CD4-positive, alpha-beta T cell treated with Interferon alpha-2 for 1 hour (primary cell): ENCODE measurements around the gene TKTL1.

ENCODE experiments used
- DNase-seq, 2 donors: peaks; one replicate each; pipeline ENCODE4 v3.0.0-alpha.2; 2020 to 2022

TKTL1 gene

DNA sequence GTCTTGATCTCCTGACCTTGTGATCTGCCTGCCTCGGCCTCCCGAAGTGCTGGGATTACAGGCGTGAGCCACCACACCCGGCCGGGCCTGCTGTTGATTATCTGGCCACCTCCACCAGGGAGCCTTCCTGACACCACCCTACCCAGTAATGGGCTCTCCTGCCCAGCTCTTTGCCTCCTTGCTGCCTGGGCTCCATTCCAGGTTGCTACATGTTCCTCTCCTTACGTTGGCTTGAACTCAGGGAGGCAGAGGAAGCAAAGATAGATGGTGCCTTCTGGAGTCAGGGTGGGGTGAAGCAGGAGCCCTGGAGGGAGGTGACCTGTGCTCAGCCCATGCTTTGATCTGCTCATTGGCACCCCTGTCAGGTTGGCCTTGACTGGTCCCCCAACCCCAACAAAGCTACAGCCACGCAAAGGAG, 52.5 kb downstream of the TKTL1 start:
- DNase-seq = no peak

DNA sequence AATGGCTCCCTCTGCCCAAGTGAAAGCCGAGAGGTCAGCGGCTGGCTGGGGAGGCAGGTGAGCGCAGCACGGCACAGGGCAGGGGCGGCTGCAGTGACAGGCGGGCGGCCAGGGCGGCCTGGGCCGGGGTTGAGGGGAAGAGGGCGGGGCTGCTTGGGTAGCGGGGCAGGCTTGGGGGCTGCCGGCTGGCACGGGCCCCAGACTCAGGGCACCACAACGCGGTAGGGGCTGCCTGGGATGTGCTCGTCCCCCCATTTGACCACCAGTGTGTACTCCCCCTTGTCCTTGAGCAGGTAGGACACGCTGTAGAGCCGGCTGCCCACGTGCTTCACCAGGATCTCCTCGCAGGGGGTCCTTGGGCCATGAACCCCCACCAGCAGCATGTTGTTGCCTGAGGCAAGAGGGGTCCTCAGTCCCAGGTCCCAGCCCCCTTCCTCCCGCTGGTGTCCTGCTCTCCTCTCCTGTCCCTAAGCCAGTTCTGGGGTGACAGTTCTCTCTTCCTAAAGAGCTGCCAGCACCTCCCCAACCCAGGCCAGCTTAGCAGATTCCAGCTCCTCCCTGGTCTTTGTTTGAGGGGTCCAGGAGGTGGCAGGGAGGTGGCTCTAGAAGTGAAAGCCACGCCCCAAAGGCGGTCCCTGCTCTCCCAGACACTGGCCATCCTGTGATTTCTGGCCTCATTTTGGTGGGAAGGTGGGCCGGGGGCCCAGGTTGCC, 53.2 kb downstream of the TKTL1 start:
- no peak for DNase-seq

DNA sequence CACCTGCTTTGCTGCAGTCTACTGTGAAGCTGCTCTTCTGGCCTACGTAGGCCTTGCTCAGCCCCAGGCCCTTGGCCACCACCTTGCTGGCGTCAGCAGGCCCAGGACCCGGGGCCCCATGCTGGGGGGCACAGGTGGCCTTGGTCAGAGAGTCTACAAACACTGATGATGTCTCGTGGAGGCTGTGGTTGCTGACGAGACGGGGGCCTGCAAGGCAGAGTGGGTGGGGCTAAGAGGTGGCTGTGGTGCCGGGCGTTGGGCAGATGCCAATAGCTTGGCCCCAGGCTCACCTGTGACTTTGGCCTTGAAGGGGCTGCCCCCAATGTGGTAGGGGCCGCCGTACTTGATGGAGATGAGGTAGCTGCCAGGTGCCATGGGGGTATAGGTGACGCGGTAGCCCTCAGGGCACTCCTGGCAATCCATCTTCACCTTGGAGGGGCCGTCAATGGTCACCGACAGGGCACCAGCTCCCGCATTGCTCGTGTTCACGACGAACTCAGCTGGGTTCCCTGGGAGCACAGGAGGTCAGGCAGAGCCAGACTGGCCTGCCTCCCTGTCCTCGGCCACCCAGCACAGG, 53.9 kb downstream of the TKTL1 start:
- no peak for DNase-seq

DNA sequence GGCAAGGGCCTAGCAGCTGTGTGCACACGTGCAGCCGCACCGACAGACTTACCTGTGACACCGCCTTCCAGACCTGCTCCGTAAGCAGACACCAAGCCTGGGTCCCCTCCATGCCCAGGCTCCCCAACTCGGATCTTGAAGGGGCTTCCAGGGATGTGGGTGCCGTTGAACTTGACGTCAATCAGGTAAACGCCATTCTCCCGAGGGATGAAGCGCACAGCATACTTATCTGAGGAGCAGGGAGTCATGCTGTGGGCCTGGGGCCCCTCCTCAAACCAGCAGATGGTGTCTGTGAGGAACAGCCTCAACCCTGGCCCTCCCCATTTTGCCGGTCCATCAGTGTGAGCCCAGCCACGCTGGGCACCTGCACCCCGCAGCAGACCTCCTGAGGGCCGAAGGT, 54.4 kb downstream of the TKTL1 start:
- DNase-seq = no peak

DNA sequence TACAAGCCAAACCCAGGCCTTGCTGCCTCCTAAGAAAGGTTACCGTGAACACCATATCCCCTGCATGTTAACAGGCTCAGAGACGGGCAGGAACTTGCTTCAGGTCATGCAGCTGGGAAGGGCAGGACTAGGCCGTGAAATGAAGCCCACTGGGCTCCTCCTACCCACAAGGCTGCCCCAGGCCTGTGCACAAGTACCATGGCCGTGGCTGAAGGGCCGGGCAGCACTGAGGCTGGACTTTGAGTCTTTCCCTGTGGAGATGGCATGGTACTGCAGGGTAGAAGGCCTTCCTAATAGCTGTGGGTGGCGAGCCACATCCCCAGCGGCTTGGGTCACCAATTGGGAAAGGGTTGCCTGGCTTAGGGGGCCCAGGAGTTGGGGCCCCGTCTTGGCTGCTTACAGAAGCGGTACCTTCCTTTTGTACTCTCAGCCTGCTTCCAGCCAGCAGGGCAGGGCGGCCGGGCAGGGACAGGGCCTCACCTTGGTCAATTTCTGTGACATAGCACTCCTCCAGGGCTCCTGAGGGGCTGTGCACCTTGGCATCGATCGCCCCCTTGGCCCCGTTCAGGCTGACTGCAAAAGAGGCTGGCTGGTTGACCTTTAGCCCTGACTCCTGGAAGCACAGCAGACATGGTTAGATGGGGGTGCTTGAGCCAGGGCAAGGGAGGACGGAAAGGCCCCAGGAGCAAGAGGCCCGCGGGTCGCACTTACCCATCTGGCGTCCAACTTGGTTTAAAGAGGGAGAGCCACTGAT, 55.0 kb downstream of the TKTL1 start:
- no peak for DNase-seq

DNA sequence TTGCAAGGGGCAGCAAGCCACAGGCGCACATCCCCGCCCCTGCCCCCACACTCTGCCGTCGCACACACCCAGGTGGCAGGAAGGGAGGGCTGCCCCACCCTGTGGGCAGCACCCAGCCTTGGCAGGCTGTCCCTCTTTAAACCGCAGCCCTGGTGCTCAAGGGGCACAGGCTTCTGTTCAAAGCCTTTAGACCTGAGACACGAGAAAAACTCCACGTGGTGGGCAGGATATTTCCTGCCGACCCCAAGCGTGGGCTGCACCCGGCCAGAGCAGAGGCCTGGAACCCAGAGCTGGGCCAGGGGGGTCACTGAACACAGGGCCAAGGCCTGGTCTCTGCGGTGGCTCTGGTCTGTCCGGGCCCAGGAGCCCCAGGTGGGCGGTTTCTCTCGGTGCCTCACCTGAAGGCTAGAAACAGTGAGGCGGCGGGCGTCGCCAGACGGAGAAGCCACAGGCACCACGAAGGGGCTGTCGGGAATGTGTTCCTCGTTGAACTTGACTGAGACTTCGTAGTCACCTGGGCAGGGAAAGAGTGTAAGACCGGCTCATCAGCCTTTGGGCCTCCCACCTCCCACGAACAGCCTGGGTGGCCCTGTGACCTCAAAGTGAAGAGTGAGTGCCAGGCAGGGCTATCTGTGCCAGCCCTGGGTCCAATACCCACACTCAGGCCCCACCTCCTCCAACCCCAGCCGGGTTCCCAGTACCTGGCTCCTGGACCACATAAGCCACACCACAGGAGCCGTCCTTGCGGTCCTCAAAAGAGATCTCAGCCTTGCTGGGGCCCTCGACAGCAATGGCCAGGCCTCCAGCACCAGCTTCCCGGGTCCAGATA, 55.8 kb downstream of the TKTL1 start:
- DNase-seq = peak; percentile 52 to 72

DNA sequence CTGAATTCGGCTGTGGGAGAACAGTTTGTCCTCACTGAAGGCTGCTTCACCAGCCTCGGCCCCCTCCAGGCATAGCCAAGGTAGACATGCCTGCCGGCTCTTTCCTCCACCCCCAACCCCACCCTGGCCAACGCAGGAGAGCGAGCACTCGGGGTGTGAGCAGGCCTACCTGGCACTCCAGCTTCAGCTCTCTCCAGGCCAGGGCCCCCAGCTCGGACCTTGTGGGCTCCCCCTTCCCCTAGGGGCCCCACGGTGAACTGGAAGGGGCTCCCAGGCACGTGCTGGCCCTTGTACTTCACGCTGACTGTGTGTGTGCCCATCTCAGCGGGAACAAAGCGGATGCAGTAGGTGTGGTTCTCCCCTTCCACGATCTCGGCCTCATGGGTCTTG, 56.4 kb downstream of the TKTL1 start:
- DNase-seq = no peak

DNA sequence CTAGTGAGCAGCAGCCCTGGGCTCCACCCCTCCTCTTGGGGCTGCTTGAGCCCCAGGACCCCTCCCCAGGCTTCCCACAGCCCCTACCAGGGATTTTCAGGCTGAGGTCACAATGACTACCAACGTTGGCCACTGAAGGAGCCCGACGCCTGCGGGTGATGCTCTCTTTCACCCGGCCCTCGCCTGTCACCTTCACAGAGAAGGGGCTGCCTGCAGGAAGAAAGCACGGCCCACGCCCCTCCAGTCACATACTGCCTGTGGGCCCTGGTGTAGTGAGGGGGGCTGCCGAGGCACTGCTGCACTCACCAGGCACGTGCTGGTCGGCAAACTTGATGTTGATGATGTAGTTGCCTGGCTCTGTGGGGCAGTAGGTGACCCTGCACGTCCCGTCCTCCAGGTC, 56.9 kb downstream of the TKTL1 start:
- no peak for DNase-seq

DNA sequence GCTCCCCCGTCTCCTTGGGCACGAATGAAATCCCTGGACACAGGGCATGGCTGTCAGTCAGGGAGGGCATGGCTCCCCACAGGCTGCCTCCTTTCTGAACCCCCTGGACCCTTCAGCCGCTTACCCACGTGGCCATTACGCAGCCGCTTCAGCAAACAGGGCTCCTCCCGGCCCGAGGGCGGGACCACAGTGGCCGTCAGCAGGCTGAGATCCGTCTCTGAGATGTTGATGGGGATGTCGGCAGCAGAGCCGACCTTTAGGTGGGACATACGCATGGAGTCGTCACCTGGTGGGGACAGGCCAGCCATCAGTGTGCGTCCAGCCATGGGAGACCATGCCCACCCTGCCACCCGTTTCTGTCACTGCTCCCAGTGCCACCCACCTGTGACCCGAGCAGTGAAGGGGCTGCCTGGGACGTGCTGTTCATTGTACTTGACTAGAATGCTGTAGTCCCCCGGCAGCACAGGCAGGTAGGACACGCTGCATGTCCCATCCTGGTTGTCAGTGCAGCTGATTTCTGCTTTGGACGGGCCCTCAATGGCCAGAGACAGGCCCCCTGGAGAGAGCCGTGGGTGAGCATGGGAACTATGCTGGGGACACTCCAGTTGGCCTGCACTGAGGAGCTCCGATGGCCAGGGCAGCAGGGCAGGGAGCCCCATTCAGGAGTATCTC, 57.7 kb downstream of the TKTL1 start:
- DNase-seq = no peak

DNA sequence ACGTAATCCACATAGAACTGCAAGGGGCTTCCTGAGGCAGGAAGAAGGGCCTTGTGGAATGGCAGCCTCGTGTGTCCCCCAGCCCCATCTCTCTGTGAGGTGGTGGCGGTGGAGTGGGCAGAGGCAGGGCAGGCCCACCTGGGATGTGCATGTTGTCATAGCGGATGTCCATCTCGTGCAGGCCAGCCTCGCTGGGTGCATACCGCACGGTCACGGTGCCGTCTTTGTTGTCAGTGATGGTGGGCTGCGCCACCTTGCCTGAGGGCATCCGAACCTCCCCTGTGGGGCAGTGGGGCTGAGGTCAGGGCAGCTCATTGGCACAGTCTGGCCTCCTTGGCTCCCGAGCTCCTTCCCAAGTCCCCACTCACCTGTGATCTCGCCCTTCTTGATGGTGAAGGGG, 58.4 kb downstream of the TKTL1 start:
- no peak for DNase-seq

DNA sequence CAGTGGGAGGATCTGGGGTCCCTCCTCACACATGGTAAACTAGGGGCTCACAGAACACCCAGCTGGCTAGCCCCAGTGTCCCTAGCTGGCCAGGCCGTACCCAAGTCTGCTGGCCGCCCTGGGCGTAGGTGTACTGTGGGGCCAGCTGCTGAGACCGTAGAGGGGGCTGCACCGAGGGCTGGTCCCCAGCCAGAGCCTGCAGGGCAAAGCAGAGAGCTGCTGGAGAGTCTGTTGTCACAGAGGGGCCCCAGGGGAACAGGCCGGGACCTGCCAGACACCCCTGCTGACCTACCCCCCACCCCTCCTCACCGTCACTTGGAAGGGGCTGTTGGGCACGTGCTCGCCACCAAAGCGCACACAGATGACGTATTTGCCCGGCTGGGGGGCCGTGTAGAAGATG, 58.9 kb downstream of the TKTL1 start:
- no peak for DNase-seq

DNA sequence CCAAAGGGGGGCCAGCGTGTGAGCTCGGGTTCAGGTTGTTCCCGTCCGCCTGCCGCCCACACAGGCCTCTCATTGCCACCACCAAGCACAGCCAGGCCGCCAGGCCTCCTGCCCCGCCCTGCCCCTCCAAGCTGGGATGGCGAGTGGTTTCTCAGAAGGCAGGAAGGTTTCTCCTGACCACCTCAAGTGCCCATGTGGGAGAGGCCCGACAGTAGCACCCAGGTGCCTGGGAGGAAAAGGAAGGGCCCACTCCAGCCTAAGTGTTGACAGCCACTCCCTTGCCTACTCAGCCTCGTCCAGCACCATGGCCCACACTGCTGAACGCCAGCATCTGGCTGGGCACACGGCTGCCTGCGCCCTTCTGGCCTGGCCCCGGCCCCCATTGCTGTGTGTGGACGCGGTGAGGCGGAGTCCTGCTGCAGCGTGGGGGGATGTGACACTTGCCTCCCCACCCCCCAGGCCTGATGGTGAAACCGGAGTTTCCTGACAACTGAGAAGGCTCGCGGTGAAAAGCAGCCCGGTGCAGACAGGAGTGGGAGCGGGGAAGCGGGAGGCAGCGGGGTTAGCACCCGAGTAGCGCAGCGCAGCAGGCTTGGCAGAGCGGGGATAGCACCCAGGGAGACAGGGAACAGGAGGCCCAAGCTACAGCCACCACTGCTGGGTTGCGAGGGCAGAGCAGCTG, 59.6 kb downstream of the TKTL1 start:
- DNase-seq = no peak

DNA sequence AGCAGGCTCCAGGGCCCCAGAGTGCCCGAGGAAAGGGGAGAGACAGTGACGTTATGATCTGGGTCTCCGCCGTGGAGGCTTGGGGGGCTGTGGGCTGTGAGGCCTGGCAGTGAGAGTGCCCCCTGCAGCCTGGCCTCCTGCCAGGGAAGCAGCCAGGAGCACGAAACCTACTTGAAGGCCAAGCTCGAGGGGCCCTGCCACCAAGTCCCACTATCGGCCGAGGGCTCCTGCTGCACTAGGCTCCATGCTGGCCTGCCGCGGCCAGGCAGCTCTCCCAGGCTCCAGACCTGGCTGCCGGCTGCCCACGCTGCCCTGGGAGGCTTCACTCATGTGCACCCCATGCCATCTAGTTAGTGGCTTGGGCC, 60.2 kb downstream of the TKTL1 start:
- DNase-seq = no peak

DNA sequence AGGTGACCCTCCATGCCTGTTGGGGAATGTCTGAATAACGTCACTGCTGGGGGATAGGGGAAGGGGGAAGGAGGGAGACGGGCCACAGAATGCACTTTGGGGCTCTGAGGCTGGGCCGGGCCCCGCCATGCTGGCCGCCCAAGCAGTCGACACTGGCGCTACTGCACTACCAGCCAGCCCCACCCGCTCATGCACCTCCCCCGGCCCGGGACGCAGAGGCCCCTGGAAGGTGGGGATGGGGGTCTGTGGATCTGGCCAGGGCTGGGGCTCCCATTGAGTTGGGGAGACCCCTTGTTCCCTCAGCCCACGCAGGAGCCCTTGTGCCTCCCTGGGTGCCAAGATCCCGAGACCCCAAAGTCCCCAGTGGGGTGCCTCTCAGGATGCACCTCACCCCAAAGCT, 61.0 kb downstream of the TKTL1 start:
- DNase-seq = no peak

DNA sequence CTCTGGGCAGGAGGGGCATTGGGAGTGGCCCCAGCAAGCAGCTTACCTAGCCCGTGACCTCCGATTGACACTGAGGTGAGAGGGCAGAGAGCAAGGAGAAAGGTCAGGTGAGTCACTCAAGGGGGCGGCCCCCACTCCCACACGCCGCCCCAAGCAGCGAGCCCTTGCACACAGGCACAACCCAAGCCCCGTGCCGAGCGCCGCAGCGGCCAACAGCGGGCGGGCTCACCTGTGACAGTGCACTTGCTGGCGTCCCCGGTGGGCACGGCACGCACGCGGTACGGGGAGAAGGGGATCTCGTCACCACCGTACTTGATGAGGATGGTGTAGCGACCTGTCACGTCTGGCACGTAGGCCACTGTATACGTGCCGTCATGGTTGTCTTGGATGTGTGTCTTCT, 61.6 kb downstream of the TKTL1 start:
- no peak for DNase-seq

DNA sequence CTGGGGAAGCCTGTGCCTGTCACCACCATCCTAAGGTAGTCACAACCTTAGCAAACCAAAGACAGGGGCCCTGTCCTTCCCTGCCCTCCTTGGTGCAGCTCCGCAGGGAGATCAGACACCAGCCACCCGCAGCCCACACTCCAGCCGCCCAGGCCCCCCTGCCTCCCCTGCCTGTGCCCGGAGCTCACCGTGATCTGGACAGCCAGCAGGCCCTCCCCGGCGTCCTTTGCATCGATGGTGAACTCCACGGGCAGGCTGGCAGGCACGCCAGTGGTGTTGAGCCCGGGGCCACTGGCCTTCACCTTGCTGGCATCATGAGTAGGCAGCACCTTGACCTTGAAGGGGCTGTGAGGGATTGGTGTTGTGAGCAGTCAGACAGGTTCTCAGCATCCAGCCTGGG, 62.4 kb downstream of the TKTL1 start:
- no peak for DNase-seq

DNA sequence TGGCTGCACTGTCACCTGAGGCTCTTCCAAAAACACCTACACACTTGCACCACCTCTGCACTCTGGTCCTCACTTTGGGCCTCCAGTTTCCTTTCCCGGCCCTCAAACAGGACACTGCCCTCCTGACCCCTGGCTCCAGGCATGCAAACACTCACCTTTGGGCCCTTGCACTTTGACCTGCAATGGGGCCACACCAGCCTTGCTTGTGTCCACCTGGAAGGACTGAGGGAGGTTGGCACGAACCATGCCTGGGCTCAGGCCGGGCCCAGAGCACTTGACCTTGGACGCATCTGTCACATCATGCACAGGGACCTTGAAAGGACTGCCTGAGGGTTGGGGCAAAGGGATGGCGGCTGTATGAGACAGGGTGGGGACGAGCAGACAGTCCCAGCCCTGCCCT, 63.2 kb downstream of the TKTL1 start:
- DNase-seq = no peak

DNA sequence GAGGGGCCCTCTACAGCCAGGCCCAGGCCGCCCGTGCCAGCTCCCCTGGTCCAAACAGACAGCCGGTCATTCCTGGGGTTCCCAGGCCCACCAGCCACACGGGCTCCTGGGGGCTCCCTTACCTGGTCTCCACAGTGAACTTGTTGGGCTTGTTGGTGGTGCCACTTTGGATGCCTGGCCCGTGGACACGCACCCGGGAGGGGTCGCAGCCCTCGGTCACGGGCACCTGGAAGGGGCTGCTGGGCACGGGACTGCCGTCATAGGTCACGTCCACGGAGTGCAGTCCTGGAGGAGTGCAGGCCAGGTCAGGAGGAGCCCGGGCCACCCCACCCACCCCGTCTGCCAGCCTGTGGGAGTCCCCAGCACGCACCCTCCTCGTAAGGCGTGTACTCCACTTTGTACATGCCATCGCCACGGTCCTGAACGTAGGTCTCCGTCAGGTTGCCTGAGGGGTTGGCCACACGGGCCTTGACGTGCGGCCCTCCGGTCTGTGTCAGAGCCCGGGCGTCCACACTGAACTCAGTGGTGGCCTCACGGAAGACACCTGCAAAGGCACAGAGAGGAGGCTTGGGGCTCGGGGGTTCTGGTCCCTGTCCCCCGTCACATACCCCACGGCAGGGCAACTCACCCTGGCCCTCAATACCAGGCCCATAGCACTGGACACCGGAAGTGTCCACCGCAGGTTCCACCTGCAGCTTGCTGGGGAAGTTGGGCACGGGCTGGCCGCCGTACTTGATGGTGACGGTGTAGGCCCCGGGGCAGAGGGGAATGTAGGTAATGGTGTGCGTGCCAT, 64.0 kb downstream of the TKTL1 start:
- no peak for DNase-seq

DNA sequence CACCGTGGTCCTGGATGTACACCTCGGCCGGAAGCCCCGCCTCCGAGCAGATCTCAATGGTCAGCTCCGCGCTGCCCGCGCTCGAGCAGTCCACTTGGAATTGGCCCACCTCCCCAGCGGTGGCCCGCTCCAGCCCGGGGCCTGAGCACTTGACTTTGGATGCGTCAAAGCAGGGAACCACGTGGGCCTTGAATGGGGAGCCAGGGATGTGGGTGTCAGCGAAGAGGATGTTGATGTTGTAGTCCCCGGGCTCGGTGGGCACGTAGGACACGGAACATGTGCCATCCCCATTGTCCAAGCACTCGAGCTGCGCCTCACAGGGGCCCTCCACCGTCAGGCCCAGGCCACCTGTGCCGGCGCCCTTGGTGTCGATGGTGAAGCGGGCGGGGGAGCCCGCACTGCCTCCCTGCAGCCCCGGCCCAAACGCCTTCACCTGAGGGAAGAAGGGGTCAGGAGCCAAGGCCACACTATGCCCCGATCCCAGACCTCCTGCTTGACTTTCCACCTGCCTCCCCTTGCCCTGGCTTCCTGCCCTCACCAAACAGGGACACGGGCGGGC, 64.6 kb downstream of the TKTL1 start:
- no peak for DNase-seq

DNA sequence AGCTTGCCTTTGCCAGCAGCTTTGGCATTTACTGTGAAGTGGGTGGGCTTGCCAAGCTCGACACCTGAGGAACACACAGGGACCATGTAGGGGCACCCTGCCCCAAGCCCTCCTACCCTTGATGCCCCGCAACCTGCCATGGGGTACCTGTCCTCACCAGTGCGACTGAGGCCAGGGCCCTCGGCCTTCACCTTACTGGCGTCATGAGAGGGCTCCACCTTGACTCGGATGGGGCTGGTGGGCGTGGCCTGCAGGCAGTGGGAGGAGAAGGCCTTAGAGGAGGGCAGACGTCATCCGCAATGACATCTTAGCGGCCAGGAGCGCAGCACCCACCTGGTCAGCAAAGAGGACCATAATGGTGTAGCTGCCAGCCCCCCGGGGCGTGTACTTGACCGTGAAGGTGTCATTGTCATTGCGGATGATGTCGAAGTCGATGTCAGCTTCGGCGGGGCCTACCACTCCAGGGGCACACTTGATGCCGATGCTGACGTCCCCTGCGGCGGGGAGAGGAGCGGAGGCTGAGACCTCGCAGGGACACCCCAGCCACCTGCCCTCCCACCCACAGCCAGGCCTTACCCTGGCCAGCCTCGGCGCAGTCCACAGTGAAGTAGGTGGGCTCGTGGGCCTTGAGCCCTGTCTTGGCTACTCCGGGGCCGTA, 66.6 kb downstream of the TKTL1 start:
- no peak for DNase-seq
